Medulla oblongata (tissue), 1 donor: ENCODE results near the gene ATP1B3.
"Not testable (repeated sequence)": the region's sequence is repeated elsewhere in the genome, so short reads cannot be mapped to it uniquely, and the experiment has no call there.

ENCODE experiments used
- DNase-seq: peaks from one replicate; pipeline ENCODE4 v3.0.0-alpha.2; 2015; ENCODE audit errors: extremely low spot score

The ATP1B3 gene

DNA sequence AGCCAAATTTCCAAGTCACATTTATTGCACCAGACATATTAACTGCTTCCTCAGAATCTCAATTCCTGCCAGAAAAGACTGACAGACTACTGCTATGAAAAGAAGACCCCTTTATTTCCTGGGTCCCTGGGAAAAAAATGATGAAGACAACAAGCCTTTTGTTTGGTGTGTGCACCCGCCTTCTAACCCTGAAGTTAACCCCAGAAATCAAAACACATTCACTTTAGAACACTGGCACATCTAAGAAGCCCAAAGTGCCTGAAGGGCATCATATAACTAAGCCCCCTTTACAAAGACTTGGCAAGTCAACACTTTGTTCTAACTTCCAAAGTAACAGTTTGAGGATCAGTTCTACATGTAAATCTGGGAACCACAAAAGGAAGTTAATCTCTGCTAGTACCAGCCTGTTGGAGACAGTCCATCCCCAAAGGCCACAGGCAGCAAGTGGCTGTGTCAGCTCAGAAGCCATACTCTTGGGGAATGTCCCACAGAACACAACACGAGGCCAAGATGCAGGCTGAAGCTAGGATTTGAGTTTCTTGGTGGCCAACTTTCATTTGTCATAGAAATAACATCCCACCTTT lies 16.3 kb upstream of the ATP1B3 start:
- peak; percentile 18 for DNase-seq

DNA sequence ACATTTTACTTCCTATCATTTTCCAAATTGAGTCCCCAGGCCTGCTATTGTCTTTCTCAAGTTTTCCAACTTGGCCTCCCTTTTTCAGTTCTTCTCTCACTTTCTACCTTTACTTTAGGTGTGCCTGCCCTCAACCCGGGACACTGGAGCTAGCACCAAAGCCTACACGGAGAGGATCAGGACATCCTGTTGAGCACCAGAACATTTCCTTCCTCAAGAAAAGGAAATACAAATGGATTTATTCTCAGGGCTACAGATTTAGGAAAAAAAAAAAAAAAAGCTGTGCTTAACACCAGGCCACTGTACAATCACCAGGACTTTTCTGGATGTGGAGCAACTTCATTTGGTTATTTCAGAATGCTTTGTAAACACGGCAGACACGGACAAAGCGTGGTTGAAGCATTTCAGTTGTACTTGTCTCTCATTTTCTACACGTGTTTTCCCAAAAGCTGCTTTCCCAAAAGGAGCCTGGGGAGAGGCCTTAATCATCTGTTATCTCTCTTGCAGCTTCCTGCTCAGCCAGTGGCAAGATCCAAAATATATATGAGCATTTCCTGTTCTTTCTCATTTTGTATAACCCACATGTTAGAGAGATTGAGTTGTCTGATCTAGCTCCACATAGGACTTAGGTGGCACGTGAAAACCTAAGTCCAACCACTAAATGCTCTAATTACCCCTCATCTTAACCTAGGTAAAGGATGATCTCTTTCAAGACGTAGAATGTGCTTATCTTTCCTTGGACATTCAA lies 15.5 kb upstream of the ATP1B3 start:
- DNase-seq: no peak

DNA sequence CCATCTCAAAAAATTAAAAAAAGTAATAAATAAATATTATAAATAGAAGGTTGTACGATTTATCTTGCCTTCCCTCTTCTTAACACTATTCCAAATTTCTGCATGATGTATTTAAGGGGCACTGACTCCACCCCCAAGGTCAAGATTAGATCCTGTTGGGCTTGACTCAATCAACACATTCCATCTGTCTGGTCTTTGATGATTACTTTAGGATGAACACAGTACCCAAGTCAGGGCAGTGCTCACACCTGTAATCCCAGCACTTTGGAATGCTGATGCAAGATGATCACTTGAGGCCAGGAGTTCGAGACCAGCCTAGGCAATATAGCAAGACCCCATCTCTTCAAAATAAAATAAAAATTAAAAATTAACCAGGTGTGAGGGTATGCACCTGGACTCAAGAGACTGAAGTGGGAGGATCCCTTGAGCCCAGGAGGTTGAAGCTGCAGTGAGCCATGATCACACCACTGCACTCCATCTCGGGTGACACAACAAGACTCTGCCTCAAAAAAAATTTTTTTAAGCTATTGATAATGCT lies 14.1 kb upstream of the ATP1B3 start:
- DNase-seq: no peak

DNA sequence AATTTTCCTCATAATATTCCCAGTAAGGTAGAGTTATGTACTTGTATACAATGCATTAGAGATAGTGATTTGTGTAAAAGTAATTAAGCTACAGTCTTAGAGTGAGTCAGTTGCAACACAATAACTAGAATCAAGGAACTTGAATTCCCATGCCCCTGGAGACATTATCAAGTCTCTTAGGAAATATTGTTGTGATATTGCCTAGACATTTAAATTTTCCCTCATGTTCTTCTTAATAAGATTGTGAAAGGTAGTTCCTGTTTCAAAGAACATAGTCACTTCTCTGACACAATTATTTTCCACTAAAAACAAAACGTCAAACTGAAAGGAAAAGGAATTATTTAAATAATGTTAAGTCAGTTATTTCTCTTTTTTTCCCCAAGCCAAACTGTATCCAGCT lies 13.0 kb upstream of the ATP1B3 start:
- no peak for DNase-seq

DNA sequence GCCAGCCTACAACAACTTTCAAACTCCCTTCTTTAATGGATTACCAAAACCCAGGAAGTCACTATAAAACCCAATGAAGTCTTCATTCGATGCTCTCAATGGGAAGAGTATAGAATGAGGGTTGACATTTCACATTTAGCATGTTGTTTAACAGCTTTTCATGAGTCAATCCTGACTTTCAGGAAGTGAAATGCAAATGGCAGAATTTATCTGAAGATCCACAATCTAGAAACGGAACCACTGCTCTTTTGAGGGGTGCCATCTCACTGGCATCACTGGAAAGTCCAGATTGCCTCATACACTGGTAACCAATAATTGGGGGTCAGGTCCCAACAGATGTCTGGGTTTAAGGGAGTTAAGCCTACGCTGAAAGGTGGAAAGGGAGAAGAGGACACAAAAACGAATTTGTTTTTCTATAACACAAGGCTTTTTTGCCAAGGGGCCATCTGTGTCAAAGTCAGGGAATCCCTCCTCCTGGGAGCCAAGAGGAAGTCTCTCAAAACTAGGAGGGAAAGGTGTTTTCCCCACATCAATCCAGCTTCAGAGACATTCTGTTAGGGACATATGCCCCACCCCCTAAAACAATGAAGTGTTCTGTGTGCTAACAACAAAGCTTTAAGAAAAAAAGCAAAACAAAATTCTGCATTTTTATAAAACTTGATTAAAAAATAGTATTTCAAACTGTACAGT lies 12.0 kb upstream of the ATP1B3 start:
- DNase-seq: no peak

DNA sequence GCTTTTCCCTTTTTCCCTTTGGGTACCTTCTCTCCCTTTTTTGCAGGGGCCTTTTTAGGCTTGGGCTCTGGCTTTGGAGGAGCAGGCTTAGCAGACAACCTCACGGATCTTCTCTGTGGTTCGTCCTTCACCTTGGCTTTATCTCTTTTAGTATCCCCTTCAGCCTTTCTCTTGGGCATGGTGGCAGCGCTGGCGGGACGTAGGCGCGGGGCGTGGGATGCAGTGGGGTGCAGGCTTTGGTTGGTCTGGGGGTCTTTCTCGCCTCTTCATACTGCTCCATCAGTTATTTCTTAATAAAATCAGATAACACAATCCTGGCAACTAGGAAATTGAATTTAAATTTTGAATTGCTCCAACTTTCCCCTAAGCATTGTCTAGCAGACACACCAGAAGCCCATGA lies 11.3 kb upstream of the ATP1B3 start:
- DNase-seq: no peak

DNA sequence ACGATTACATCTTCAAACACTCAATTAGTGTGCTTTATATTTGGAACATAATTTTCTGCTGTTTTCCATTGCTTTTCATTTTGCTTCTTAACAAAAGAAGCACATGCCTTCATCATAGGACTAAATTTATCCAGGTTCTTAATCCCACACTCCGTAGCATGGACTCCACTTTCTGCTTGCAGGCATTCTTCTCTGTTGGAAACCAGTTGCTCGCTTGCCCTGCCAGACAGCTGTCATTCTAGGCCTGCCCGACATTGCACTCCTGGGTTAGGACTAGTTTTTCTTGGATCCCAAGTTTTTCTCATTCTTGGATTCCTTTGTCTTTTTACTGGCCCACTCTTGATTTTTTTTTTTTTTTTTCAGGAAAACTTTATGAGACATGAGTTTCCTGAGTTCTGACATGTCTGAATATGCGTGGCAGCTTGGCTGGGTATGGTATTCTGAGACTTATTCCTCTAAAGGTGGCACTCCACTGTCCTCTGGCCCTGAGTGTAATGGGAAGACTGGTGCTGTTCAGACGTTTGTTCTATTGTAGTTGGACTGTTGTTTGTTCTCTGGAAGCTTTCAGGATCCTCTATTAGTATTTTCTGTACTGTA lies 6.3 kb upstream of the ATP1B3 start:
- no peak for DNase-seq

DNA sequence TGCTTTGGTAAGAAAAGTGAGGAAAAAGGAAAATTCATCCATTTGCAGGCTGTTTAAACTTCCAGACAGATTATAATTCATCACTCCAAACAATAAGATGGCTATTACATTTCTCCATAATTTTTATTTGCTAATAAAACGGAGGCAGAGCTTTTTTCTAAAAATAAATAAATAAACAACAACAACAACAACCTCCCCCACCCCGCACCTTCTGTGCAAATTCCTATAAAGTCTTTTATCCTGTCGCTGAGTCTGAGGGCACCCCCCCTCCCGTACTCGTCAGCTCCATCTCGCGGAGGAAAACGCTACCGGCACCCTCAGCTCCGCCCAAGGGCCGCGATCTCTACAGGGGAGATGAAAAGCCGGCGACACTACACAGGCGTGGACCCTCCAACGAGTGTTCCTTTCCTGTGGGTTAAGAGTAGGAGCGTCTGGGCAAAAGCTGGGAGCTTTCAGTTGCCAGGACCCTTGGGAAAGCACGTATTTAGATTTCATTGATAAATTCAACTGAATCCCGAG lies 1.0 kb upstream of the ATP1B3 start:
- DNase-seq: peak; percentile 94

DNA sequence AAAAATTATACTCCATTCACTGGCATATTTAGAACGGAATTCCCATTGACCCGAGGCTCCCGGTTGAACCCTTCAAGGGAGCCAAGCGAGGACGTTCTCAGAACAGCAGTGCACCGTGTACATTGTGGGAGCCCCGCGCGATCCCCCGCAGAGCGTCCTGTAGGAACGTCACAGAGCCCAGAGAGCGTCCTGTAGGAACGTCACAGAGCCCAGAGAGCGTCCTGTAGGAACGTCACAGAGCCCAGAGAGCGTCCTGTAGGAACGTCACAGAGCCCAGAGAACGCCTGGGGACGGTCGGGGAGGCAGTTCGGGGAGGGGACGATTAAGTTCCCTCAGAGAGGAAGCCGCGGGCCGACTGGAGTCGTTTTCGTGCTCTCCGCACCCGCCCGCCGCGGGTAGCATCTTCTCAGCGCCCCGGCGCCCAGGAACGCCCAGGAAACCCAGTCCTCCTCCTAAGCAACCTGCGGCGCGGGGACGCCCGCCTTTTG lies 506 bp upstream of the ATP1B3 start:
- no peak for DNase-seq

DNA sequence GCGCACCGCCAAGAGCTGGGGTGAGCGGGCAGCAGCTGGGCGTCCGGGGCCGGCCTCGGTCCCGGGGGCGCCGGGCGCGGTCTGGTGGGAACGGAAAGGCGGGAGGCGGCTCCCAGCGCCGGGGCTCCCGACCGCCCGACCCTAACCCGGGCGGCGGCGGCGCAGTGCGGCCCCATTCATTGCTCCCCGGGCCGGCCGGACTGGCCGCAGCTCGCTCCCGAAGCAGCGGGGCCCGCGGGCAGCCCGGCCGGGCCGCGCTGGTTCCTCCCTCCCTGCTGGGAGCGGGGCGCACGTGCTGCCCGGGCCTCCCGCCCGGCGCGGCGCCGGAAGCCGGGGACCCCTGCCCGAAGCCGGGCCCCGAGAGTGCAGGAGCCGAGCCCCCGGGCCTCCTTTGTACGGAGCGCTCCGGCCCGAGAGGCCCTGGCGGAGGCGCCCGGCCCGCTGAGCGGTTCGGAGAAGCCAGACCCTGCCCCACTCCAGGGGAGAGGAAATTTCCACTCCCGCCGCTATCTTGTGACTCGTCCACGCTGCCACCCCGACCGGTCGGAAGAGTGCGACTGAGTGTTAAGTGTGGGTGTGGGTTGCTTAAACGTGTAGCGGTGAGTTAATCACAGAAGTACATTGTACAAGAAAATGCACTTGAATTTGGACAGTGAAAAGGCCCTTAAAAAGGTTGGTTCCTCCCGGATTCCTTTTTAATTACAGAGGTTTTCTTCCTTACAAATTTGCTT lies 613 bp downstream of the ATP1B3 start:
- peak; percentile 69 for DNase-seq

DNA sequence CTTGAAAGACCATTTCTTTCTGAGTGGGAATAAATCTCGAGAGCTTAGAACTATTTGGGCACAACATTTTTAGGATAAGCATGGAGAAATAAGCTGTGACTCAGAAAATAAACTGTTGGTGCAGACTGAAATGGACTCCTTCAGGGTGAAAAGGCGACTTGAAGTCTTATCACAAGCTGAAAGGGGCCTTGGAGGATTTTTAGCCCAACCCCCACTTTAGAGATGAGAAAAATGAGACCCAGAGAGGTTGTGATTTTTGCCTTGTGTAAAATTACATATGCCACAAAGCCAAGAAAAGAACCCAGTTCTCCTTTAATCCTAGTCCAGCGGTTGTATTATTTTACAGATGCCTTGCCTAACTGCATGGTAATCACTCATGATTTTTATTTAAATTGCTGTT lies 1.5 kb downstream of the ATP1B3 start:
- DNase-seq: no peak

DNA sequence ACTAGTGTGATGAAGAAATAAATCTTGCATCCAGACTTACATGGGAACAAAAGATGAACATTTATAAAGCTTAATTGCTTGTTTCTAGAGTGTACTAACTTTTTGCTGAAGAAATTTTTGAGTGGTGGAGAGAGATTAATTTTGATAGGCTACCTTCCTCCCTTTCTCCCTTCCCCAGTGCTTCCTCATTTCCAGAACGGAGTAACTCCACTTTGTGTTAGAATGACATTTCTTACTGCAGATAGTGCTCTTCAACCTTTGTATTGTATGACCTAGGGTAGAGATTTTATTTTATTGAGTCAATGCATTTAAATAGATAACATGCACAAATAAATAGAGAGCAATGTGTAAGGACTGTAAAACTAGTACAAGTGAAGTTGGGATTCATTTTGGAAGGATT lies 1.9 kb downstream of the ATP1B3 start:
- peak; percentile 19 for DNase-seq

DNA sequence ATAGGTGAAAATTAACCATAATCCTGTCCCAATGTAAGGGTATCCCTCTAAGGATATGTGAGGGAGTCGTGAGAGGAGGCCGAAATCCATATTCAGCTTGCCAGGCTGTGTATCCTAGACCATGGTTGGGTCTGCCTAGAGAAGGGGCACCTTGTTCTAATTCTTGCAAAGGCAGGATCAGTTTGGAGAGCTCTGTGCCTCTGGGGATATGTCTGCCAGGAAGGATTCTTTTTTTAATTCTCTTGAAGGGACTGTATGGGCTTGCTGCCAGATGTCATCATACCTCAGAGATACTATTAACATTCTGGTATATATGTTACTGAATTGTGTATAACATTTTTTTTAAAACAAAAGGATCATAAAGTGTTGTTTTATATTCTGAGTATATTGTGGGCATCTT lies 2.4 kb downstream of the ATP1B3 start:
- DNase-seq: no peak

DNA sequence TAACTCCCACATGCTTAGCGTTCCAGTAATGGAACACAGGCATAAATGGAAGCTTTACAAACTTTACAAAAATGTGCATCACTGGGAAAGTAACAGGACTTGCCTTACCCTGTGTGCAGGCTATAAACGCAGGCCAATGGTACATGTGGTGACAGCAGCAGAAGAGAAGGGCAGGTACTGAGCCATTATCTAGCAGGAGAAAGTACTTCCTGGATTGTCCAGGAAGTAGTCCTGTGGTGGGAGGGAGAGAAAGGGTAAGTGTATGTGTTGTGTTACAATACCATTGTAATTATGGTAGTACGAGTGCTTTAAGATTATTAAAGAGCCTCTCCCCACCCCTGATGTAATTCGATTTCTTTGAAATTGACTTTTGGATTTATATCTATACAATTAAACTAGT lies 5.3 kb downstream of the ATP1B3 start:
- DNase-seq: no peak

DNA sequence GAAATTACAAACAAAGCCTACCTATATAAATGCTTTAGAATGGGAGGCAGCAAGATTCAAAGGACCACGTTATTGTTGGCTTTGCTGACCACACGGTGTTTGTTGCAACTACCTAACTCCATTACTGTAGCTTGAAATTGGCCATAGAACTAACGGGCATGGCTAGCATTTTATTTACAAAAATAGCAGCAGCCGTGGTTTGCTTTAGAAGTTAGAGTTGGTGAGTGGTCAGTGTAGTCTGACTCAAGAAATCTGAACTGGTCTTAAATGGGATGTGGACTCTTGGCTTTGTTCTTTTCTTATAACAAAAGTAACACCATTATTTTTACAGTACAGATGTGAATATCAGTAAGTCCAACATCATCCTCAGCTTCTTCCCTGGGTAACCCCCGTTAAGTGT lies 10.6 kb downstream of the ATP1B3 start:
- no peak for DNase-seq

DNA sequence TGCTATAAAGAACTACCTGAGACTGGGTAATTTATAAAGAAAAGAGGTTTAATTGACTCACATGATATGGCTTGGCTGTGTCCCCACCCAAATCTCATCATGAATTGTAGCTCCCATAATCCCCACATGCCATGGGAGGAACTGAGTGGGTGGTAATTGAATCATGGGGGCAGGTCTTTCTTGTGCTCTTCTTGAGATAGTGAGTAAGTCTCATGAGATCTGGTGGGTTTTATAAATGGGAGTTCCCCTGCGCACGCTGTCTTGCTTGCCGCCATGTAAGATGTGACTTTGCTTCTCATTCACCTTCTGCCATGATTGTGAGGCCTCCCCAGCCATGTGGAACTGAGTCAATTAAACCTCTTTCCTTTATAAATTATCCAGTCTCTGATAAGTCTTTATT lies 12.1 kb downstream of the ATP1B3 start:
- not testable (repeated sequence) for DNase-seq

DNA sequence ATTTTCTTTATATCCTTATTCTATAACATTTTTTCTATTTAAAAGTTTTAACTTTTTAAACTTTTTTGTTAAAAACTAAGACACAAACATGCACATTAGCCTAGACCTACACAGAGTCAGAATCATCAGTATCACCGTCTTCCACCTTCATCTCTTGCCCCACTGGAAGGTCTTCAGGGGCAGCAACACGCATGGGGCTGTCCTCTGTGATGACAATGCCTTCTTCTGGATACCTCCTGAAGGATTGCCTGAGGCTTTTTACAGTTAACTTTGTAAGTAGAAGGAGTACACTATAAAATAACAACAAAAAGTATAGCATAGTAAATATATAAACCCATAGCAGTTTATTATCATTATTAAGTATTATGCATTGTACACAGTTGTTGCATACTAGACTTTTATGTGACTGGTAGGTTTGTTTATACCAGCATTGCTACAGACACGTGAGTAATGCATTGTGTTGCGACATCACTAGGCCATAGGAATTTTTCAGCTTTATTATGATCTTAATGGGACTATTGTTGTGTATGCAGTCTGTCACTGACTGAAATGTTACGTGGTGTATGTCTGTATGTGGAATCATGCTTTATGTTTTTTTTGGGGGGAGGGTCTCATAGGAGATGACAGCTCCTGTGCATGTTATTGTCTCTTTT lies 18.2 kb downstream of the ATP1B3 start:
- DNase-seq: no peak

DNA sequence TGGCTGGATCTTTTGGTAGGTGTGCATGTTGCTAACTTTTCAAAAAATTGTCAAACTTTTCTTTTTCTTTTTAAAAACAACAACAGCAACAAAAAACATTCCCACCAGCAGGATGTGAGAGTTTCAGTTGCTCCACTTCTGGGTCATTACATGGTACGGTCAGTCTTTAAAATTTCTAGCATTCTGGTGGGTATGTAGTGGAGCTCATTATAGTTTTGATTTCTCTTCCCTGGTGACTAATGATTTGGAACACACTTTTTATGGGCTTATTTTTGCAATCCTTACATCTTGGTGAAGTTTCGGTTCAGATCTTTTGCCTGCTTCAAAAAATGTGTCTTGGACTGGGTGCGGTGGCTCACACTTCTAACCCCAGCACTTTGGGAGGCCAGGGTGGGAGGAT lies 19.3 kb downstream of the ATP1B3 start:
- DNase-seq: no peak

DNA sequence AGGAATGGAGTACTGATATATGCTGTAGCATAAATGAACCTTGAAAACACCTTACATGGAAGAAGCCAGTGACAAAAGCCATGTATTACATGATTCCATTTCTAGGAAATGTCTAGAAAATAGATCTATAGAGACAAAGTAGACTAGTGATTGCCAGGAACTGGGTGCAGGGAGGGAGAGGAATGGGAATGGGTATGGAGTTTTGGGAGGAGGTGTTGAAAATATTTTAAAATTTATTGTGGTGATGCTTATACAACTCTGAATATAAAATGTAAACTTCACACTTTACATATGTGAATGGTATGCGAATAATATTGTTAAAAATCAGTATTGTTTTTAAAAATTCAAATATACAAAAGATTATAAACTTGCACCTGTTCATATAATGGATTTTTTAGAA lies 22.5 kb downstream of the ATP1B3 start:
- DNase-seq: no peak

DNA sequence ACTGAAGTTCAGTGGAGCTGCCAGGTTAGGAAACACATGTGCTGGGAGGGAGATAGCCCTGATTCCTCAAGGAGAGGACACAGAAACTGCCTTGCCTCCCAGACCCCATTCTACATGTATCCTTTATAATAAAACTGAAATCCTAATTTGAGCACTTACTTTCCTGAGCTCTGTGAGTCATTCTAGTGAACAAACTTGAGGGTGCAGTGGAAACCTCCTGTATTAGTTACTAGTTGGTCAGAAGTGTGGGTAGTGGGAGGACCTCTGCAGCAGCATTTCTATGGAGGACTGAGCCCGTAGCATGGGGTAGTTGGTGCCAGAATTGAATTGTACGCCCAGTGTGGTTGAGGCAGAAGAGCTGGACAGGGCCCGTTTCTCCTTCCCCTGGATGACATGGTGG lies 23.9 kb downstream of the ATP1B3 start:
- no peak for DNase-seq

DNA sequence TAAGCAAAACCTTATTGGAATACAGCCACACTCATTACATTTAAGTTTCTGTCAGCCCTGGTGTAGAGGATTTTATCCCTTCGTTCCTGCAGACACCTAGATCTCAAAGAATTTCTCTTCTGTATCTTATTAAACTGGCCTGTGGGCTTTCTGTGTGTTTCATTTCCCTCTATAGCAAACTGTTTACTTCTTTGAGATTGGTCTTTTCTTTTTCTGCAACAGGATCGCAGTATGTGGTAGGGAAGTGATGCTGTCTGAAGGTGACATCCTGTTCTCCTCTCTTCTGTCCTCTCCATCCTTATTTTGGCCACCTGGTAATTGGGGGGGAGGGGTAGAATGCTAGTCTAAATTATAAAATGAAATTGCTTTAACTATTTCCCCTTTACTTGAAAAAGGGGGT lies 25.5 kb downstream of the ATP1B3 start:
- DNase-seq: no peak
